Hepatocyte (in vitro differentiated cells): Measurements from ENCODE around the gene SNX9.

ENCODE experiments used
- CTCF ChIP-seq: fragments of 200-600 bp; sonication (generic); IDR thresholded peaks from 2 replicates; pipeline ENCODE4 v1.5.1; 2016; ENCODE audit warnings: antibody characterized with exemption, mild to moderate bottlenecking; ENCODE audit not compliant: poor library complexity
- EZH2 ChIP-seq: fragments of 200-600 bp; sonication (generic); IDR thresholded peaks from 2 replicates; pipeline ENCODE4 v1.6.1; 2016; ENCODE audit warnings: antibody characterized with exemption, mild to moderate bottlenecking, borderline replicate concordance
- EZH2phosphoT487 ChIP-seq: fragments of 200-600 bp; sonication (generic); IDR thresholded peaks from one replicate; pipeline ENCODE4 v1.6.1; 2018; ENCODE audit warnings: antibody characterized with exemption, mild to moderate bottlenecking, low read depth, moderate library complexity; ENCODE audit not compliant: unreplicated experiment, severe bottlenecking

- TF ChIP-seq CTCF (no peak), EZH2 (no peak), EZH2phosphoT487 (no peak)
These were observed 159.1 kb downstream of the SNX9 start for GRCh38 chr6:157982102-157982562.
